Kidney epithelial cell (primary cell): ENCODE results near the gene CSRNP3. TPM values are rescaled to one million over a fixed set of nuclear protein-coding genes. Genes with fewer than 3 reads are reported as not detected.

ENCODE experiments used
- DNase-seq: peaks from one replicate; pipeline ENCODE4 v3.0.0-alpha.2; 2010; ENCODE audit warnings: low read depth
- H3K27me3 ChIP-seq: 2 replicates; pipeline ENCODE4 v1.6.0; 2011; ENCODE audit warnings: low read length; ENCODE audit not compliant: control insufficient read depth, insufficient read depth
- H3K36me3 ChIP-seq: 2 replicates; pipeline ENCODE4 v1.5.1; 2011; ENCODE audit warnings: low read length; ENCODE audit not compliant: control insufficient read depth, insufficient read depth
- H3K4me3 ChIP-seq: 2 replicates; pipeline ENCODE4 v1.5.1; 2011; ENCODE audit warnings: low read depth, mild to moderate bottlenecking, control low read depth, low read length
- total RNA-seq: library from RNA; depleted of rRNA; stranded (reverse); fragments of >200 nt; gene quantifications from 2 replicates; pipeline ENCODE4 v1.2.3, GENCODE V29; 2015
- TF ChIP-seq, protein P1 (sequence below): IDR thresholded peaks from 2 replicates; pipeline ENCODE4 v1.5.1; 2011; ENCODE audit warnings: mild to moderate bottlenecking, moderate library complexity, low read length, control low read depth, inconsistent platforms; ENCODE audit not compliant: insufficient read depth, poor library complexity, severe bottlenecking

The CSRNP3 gene
- total RNA-seq, 1 donor from 2014 or later, result 1.6 TPM

DNA sequence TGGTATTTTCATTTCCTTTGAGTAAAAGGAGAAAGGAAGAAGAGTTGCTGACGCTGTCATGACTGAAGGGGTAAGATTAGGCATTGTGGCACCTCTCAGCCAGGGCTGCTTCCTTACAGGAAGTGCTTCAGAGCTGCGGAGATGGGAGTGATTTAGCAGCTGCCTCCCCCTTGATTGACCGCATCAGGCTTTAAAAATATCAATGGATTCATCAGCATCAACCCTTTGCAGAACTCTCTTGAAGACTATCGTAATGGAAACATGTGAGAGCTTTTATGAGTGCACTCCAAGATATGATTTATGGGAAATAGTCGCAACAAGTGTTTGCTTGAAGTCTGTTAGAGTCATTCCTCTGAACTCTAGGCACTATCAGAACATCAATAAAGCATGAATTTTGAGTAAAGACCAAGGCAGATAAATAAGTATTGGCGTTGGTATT, 141.1 kb downstream of the CSRNP3 start:
- TF ChIP-seq, protein P1, sequence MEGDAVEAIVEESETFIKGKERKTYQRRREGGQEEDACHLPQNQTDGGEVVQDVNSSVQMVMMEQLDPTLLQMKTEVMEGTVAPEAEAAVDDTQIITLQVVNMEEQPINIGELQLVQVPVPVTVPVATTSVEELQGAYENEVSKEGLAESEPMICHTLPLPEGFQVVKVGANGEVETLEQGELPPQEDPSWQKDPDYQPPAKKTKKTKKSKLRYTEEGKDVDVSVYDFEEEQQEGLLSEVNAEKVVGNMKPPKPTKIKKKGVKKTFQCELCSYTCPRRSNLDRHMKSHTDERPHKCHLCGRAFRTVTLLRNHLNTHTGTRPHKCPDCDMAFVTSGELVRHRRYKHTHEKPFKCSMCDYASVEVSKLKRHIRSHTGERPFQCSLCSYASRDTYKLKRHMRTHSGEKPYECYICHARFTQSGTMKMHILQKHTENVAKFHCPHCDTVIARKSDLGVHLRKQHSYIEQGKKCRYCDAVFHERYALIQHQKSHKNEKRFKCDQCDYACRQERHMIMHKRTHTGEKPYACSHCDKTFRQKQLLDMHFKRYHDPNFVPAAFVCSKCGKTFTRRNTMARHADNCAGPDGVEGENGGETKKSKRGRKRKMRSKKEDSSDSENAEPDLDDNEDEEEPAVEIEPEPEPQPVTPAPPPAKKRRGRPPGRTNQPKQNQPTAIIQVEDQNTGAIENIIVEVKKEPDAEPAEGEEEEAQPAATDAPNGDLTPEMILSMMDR, result no peak
- no peak overlapping the region for H3K4me3 ChIP-seq
- no peaks in the 10 kb centered on the region for H3K36me3 ChIP-seq
- no peak for DNase-seq
- no peaks in the 10 kb centered on the region for H3K27me3 ChIP-seq

DNA sequence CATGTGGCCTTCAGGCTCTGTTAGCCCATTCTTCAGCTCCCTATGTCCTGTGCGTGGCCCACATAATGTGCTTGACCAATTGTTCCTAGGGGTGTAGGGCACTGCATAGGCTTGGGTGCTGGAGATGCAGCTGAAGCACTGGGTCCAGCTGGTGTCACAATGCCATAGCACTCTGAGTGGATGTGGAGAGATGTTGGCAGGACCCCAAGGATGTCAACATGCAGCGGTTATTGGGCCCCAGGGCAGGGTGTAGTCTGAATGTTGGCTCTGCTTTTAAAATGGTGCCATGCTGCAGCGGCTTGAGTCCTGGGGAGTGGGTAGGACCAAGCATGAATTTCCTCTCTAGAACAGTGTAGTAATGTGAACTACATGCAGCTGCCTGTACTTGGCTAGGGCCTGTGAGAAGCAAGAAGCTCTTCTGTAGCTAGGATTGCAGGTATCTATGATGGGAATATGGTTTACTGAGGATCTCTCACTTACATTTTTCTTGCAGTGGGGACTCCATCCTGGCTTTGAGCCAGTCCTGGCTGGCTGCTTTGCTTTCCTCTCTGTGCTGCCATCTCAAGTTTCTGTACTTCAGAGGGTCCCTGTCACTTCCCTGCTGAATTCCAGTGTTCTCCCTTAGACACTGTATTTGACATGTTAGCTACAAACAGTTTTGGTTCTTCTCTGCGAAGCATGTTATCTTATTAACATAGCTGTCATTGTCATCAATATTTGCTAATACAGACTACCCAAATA, 148.4 kb downstream of the CSRNP3 start:
- H3K36me3 ChIP-seq, result no peaks in the 10 kb centered on the region
- TF ChIP-seq, protein P1, result no peak
- no peak for DNase-seq
- no peaks in the 10 kb centered on the region for H3K27me3 ChIP-seq
- no peak overlapping the region for H3K4me3 ChIP-seq

DNA sequence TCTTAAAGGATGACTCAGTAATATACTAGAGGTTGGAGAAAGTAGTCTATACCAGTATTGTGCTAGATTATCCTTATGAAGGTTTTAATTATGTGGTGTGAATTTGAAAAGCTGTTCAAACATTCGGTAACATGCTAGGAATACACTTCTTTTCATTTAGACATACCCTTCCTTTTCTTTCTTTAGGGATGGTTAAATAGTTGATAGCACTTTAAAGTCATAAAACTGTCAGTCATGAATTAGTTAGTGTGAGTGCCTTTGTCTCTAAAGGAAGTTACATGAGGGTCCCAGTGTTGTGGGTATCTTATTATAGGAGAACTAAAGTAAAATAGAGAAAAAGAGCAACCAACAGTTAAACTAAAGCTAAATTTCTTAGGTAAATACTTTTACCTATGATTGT, 149.3 kb downstream of the CSRNP3 start:
- Histone ChIP-seq H3K27me3 (no peaks in the 10 kb centered on the region), H3K36me3 (no peaks in the 10 kb centered on the region), H3K4me3 (no peak overlapping the region)
- TF ChIP-seq, protein P1, result no peak
- no peak for DNase-seq

DNA sequence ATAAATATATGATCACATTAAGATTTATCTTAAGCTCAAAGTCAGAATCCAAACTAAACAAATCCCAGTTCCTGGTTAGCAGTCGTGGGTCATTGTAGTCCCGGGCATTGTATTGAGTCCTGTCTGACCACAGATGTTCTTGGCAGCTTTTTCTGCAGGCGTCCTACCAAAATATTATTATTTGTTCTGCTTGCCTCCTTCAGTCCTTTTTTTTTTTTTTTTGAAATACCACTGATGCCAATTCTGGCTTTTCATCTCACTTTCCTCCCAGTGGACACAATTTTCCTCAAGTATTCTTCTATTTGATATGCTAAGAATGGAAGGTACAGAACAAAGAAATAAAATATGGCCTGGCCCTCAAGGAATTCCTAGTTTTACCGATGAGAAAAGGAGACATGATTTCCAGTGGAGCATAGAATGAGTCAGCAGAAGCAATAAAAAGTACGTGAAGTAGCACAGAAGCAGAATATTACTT, 151.6 kb downstream of the CSRNP3 start:
- Histone ChIP-seq H3K36me3 (no peaks in the 10 kb centered on the region), H3K27me3 (no peaks in the 10 kb centered on the region), H3K4me3 (no peak overlapping the region)
- peak; percentile 50 for DNase-seq
- TF ChIP-seq, protein P1, result no peak

DNA sequence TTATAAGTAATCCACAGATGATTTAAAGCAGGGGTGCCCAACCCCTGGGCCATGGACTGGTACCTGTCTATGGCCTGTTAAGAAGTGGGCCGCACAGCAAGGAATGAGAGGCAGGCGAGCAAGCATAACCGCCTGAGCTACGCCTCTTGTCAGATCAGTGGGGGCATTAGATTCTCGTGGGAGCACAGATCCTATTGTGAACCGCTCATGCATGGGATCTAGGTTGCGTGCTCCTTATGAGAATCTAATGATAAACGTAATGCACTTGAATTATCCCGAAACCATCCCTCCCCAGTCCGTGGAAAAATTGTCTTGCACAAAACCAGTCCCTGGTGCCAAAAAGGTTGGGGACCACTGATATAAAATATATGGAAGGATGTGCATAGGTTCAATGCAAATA, 153.7 kb downstream of the CSRNP3 start:
- TF ChIP-seq, protein P1, result no peak
- DNase-seq, result no peak
- no peaks in the 10 kb centered on the region for H3K27me3 ChIP-seq
- H3K36me3 ChIP-seq, result no peaks in the 10 kb centered on the region
- no peak overlapping the region for H3K4me3 ChIP-seq
